Tibial artery (tissue), 4 donors: ENCODE results near the gene CLCA1.
A peak's percentile ranks its signal among the peaks of the same experiment; 100 is the strongest.
"Not testable (repeated sequence)": the region's sequence is repeated elsewhere in the genome, so short reads cannot be mapped to it uniquely, and the experiment has no call there.

ENCODE experiments used
- DNase-seq, 2 donors: peaks; one replicate each; pipeline ENCODE4 v3.0.0-alpha.2; 2019
- H3K27ac ChIP-seq, 2 donors: fragments of 200-600 bp; sonication (generic) in 1 of 2; 1 replicate in 1 of 2; 2 replicates in 1 of 2; pipeline ENCODE4 v1.5.1; 2018 to 2019; ENCODE audit warnings: mild to moderate bottlenecking in 1 of 2
- H3K27me3 ChIP-seq, 2 donors: fragments of 200-600 bp; sonication (generic) in 1 of 2; one replicate each; pipeline versions ENCODE4 v1.5.1 to v1.6.0; 2016 to 2019
- H3K36me3 ChIP-seq, 3 donors: fragments of 200-600 bp; sonication (generic) in 2 of 3; one replicate each; pipeline ENCODE4 v1.5.1; 2016 to 2019; ENCODE audit warnings: mild to moderate bottlenecking in 2 of 3
- H3K4me1 ChIP-seq, 4 donors: fragments of 200-600 bp; sonication (generic) in 2 of 4; 1 replicate in 3 of 4; 2 replicates in 1 of 4; pipeline ENCODE4 v1.5.1; 2016 to 2019
- H3K4me3 ChIP-seq, 2 donors: fragments of 200-600 bp; sonication (generic) in 1 of 2; 1 replicate in 1 of 2; 2 replicates in 1 of 2; pipeline ENCODE4 v1.5.1; 2018 to 2019; ENCODE audit warnings: mild to moderate bottlenecking in 2 of 2
- H3K9me3 ChIP-seq, 3 donors: fragments of 200-600 bp; sonication (generic) in 1 of 3; one replicate each; pipeline ENCODE4 v1.5.1; 2016 to 2019
- intact Hi-C: fragments of 100-400 bp; cut with DNase I; formaldehyde crosslinking; loops from one replicate; pipeline ENCODE4 v1.15.0; 2023; ENCODE audit warnings: low total_unique reads
- TF ChIP-seq, protein P1 (sequence below), 2 experiments: fragments of 200-600 bp in 1 of 2; fragments of 450-650 bp in 1 of 2; IDR thresholded peaks; one replicate each; pipeline ENCODE4 v1.5.1; 2017 to 2019; ENCODE audit warnings: antibody characterized with exemption in 2 of 2, mild to moderate bottlenecking in 1 of 2, moderate library complexity in 1 of 2

CLCA1 gene

DNA sequence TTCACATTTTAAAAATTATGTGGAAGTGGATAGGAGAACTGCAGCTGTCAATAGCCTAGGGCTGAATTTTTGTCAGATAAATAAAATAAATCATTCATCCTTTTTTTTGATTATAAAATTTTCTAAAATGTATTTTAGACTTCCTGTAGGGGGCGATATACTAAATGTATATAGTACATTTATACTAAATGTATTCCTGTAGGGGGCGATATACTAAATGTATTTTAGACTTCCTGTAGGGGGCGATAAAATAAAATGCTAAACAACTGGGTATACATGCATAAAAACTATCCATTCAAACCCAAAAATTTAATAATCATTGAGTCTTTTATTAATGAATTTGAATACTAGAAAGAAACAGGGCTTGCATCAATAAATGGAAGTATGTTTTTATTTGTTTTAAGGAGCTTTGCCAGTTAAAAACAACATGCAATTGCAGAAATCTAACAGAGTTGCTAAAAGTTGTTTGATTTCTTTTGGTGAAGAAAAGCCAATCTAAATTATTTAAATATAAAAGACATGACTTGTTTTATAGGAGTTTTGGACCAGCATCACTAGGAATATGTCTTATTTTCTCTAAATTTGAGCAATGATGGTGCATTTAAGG is 31.4 kb downstream of the CLCA1 start:
- no peaks in the 10 kb centered on the region for H3K9me3 ChIP-seq
- no peak overlapping the region for H3K27ac ChIP-seq
- no peaks in the 10 kb centered on the region for H3K36me3 ChIP-seq
- DNase-seq, result no peak
- intact Hi-C loops, result loop anchor here (10.0 kb wide), 1 partner anchor 125 kb away; no protein-coding TSS in a partner anchor
- TF ChIP-seq, protein P1, sequence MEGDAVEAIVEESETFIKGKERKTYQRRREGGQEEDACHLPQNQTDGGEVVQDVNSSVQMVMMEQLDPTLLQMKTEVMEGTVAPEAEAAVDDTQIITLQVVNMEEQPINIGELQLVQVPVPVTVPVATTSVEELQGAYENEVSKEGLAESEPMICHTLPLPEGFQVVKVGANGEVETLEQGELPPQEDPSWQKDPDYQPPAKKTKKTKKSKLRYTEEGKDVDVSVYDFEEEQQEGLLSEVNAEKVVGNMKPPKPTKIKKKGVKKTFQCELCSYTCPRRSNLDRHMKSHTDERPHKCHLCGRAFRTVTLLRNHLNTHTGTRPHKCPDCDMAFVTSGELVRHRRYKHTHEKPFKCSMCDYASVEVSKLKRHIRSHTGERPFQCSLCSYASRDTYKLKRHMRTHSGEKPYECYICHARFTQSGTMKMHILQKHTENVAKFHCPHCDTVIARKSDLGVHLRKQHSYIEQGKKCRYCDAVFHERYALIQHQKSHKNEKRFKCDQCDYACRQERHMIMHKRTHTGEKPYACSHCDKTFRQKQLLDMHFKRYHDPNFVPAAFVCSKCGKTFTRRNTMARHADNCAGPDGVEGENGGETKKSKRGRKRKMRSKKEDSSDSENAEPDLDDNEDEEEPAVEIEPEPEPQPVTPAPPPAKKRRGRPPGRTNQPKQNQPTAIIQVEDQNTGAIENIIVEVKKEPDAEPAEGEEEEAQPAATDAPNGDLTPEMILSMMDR (IDR thresholded peaks at IDR 0.05), result peak; percentile 60 to 61
- H3K4me3 ChIP-seq, result no peak overlapping the region
- H3K27me3 ChIP-seq, result peaks cover 0 to 4% of the 10 kb centered on the region in 2 donors
- H3K4me1 ChIP-seq, result peaks cover 0 to 6% (median 2%) of the 10 kb centered on the region in 4 donors

DNA sequence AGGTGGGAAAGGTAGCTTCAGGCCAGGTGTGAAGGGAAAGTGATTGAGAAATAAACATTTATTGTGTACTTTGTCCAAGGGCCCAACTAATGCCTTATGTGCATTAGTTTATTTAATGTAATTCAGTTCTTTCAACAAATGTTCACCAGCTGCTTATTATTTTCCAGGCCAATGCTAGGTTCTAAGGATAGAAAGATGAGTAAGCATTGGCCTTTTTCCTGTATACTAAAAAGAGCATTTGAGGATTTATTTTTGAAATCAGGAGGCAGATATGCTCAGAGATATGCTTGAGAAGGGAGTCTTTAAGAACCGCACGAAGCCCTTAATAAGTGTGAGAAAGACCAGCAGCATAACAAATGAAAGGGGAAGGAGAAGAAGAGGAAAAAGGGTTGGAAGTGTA is 32.0 kb downstream of the CLCA1 start:
- H3K27ac ChIP-seq, result no peak overlapping the region
- H3K4me3 ChIP-seq, result no peak overlapping the region
- H3K36me3 ChIP-seq, result no peaks in the 10 kb centered on the region
- H3K27me3 ChIP-seq, result peaks cover 0 to 4% of the 10 kb centered on the region in 2 donors
- intact Hi-C loops, result loop anchor here (10.0 kb wide), 1 partner anchor 126 kb away; no protein-coding TSS in a partner anchor
- H3K4me1 ChIP-seq, result peaks cover 0 to 6% (median 2%) of the 10 kb centered on the region in 4 donors
- no peak for DNase-seq
- H3K9me3 ChIP-seq, result no peaks in the 10 kb centered on the region
- TF ChIP-seq, protein P1 (IDR thresholded peaks at IDR 0.05), result no peak

DNA sequence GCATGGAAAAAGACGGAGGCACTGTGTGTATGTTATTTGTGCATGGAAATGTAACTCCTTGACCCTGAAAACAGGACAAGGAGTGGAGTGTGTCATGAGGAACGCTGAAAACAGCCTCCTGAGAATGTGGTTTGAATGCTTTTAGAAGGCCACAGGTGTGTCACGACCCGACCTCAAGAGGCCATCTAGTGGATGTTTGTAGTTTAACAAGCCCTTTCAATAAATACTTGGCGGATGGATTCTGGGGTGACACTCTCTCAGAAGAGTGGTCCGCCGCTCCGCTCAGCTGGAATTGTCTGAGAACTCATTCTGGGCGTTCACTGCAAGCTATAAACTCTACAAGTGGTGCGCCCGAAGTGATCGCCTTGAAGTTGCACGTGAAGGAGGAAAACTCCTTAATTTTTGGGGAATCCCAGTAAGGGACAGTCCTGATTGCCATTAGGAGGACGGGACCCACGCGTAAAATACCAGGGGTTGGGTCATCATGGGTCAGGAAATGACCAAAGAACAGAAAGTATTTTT is 33.5 kb downstream of the CLCA1 start:
- intact Hi-C loops, result loop anchor here (10.0 kb wide), 1 partner anchor 127 kb away; no protein-coding TSS in a partner anchor
- H3K36me3 ChIP-seq, H3K27ac ChIP-seq, H3K4me1 ChIP-seq, DNase-seq, H3K9me3 ChIP-seq, H3K27me3 ChIP-seq: not testable (repeated sequence)
- peak overlapping the region in 1 of 2 donors; percentile 19 for H3K4me3 ChIP-seq
- TF ChIP-seq, protein P1 (IDR thresholded peaks at IDR 0.05), result peak; percentile 9 to 14

DNA sequence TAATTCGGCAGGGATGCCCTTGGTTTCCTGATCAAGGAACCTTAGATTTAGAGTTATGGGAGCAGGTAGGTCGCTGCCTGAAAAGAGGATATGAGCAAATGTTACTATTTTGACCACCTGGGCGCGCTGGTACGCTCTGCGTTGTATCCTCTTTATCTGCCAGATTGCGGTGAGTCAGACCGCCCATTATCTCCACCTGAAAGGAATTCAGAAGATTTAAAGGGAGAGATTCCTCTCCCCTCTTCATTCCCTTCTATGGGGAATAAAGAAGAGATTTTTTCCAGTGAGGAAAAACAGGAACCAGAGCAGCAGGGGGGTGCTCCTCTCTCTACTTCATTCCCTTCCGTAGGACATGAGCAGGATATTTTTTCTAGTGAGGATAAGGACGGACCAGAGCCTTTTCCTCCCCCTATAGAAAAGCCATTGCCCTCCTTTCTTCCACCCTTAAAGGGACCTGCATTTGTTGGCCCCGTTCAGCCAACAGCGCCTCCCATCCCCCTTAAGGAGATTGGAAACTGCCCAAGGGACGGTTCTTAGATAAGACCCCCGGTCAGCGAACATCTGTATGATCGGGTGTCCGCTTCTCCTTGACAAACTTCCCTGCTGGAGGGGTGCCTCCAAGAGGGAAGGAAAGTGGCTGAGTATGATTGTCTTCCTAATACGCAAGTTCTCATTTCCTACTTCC is 34.1 kb downstream of the CLCA1 start:
- TF ChIP-seq, protein P1 (IDR thresholded peaks at IDR 0.05), result no peak
- H3K27ac ChIP-seq, result no peak overlapping the region
- DNase-seq, result no peak
- peak overlapping the region in 1 of 2 donors; percentile 19 for H3K4me3 ChIP-seq
- peaks cover 0 to 6% (median 2%) of the 10 kb centered on the region in 4 donors for H3K4me1 ChIP-seq
- H3K9me3 ChIP-seq, result no peaks in the 10 kb centered on the region
- peaks cover 0 to 4% of the 10 kb centered on the region in 2 donors for H3K27me3 ChIP-seq
- intact Hi-C loops, result loop anchor here (10.0 kb wide), 1 partner anchor 128 kb away; no protein-coding TSS in a partner anchor
- no peaks in the 10 kb centered on the region for H3K36me3 ChIP-seq

DNA sequence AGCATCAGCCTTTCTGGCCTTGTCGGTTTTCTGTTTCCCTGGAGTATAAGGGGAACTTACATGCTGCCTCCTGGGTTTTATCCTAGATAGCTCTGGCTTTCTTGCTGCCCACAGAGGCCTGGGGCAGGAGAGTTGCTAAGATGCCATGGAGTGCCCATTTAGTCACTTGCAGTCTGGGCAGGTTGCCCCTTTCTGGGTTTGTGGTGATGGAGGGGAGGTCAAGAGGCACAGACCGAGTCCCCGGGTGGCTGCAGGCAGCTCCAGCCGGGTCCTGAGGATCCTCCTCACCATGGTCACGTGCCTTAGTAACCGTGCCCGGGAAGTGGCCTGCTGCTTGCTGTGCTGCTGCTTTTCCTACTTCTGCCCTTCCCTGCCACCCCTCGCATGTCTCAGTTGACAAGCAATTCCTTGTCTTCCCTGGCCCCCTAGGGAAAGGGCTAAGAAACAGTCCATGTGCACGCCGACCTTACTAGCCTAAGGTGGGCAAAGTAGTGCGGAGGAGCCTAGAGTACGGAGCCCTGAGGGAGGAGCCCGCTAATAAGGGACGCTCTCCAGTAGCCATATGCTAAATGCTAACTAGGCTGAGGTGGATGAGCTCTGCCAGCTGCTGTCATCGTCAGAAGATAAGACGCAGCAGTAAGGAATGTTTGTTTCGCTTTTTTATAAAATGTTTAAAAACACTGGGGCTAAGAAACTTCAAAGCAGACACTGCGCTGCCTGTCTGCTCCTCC is 34.8 kb downstream of the CLCA1 start:
- intact Hi-C loops, result loop anchor here (10.0 kb wide), 1 partner anchor 129 kb away; no protein-coding TSS in a partner anchor
- DNase-seq, result no peak
- TF ChIP-seq, protein P1 (IDR thresholded peaks at IDR 0.05), result no peak

More for the DNA sequence above, 34.8 kb downstream of the CLCA1 start:
- H3K27ac ChIP-seq, result no peak overlapping the region
- peaks cover 0 to 6% (median 2%) of the 10 kb centered on the region in 4 donors for H3K4me1 ChIP-seq
- H3K36me3 ChIP-seq, result no peaks in the 10 kb centered on the region
- peak overlapping the region; percentile 22 to 23 for H3K4me3 ChIP-seq
- no peaks in the 10 kb centered on the region for H3K9me3 ChIP-seq
- H3K27me3 ChIP-seq, result peaks cover 0 to 4% of the 10 kb centered on the region in 2 donors
